PC-9 (cell line): ENCODE measurements around the gene HS6ST3.

ENCODE experiments used
- CTCF ChIP-seq: fragments of 200-600 bp; sonication (generic); conservative IDR thresholded peaks from 2 replicates; pipeline ENCODE4 v1.6.1; 2017; ENCODE audit warnings: mixed run types, antibody characterized with exemption, mild to moderate bottlenecking, moderate library complexity
- EZH2 ChIP-seq: fragments of 200-600 bp; sonication (generic); IDR thresholded peaks from 2 replicates; pipeline ENCODE4 v1.8.0; 2017; ENCODE audit warnings: antibody characterized with exemption, low read depth

- TF ChIP-seq CTCF (no peak), EZH2 (no peak)
These were observed 48.4 kb upstream of the HS6ST3 start for GRCh38 chr13:96041326-96042110.
